Gastroesophageal sphincter (tissue), 3 donors: Measurements from ENCODE around the gene ARHGAP29.

ENCODE experiments used
- CTCF ChIP-seq, 4 experiments: fragments of 200-600 bp in 2 of 4; fragments of 450-650 bp in 2 of 4; sonication (generic) in 1 of 4; IDR thresholded peaks; one replicate each; pipeline ENCODE4 v1.5.1; 2017 to 2019; ENCODE audit warnings: antibody characterized with exemption in 4 of 4, mild to moderate bottlenecking in 2 of 4, moderate library complexity in 2 of 4
- EP300 ChIP-seq: sonication (generic); formaldehyde crosslinking; IDR thresholded peaks from one replicate; pipeline ENCODE4 v1.6.1; 2017; ENCODE audit warnings: antibody characterized with exemption, mild to moderate bottlenecking
- POLR2A ChIP-seq, 2 donors: fragments of 450-650 bp; IDR thresholded peaks; one replicate each; pipeline ENCODE4 v1.6.1; 2017; ENCODE audit warnings: antibody characterized with exemption in 2 of 2, mild to moderate bottlenecking in 2 of 2, moderate library complexity in 1 of 2
- POLR2AphosphoS5 ChIP-seq: sonication (generic); formaldehyde crosslinking; IDR thresholded peaks from one replicate; pipeline ENCODE4 v1.6.1; 2017; ENCODE audit warnings: antibody characterized with exemption

GRCh38 chr1:94156096-94156625, 81.2 kb downstream of the ARHGAP29 start:
- TF ChIP-seq POLR2A (IDR thresholded peaks at IDR 0.05), result no peak
- no peak for TF ChIP-seq CTCF (IDR thresholded peaks at IDR 0.05)
- no peak for TF ChIP-seq POLR2AphosphoS5
- TF ChIP-seq EP300, result no peak
